Measurements from ENCODE around the gene MUC16. TPM values are rescaled to one million over a fixed set of nuclear protein-coding genes. Genes with fewer than 3 reads are reported as not detected.

Gene MUC16
- total and polyA plus RNA-seq, 2 donors from 2014 or later: 0.41 TPM; not detected in 1

- intact Hi-C loops (cut with DNase I): no loop called here
- FAIRE-seq: no peak
- Histone ChIP-seq H3K27ac (ENCODE audit: low read depth in 2 of 2, low read length in 2 of 2) (no peak overlapping the region), H3K4me1 (ENCODE audit: control insufficient read depth in 2 of 3, insufficient read depth in 2 of 3, low read depth in 1 of 3, low read length in 3 of 3) (no peaks in the 10 kb centered on the region), H3K9ac (ENCODE audit: low read length in 3 of 3) (no peak overlapping the region), H3K9me3 (ENCODE audit: control insufficient read depth in 2 of 3, insufficient read depth in 1 of 3, low read length in 3 of 3) (peaks cover 0 to 2% (median 0%) of the 10 kb centered on the region in 3 donors), H3K36me3 (ENCODE audit: control insufficient read depth in 2 of 3, insufficient read depth in 3 of 3, low read length in 3 of 3) (no peaks in the 10 kb centered on the region), H3K27me3 (ENCODE audit: control insufficient read depth, insufficient read depth, low read length) (no peaks in the 10 kb centered on the region), H3K4me3 (ENCODE audit: low read length in 3 of 3) (no peak overlapping the region)
- TF ChIP-seq, protein P1, sequence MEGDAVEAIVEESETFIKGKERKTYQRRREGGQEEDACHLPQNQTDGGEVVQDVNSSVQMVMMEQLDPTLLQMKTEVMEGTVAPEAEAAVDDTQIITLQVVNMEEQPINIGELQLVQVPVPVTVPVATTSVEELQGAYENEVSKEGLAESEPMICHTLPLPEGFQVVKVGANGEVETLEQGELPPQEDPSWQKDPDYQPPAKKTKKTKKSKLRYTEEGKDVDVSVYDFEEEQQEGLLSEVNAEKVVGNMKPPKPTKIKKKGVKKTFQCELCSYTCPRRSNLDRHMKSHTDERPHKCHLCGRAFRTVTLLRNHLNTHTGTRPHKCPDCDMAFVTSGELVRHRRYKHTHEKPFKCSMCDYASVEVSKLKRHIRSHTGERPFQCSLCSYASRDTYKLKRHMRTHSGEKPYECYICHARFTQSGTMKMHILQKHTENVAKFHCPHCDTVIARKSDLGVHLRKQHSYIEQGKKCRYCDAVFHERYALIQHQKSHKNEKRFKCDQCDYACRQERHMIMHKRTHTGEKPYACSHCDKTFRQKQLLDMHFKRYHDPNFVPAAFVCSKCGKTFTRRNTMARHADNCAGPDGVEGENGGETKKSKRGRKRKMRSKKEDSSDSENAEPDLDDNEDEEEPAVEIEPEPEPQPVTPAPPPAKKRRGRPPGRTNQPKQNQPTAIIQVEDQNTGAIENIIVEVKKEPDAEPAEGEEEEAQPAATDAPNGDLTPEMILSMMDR (IDR thresholded peaks at IDR 0.05; ENCODE audit: borderline replicate concordance, extremely low read depth, insufficient read depth): no peak
- no peak for DNase-seq
These were observed 36.5 kb upstream of the MUC16 start for GRCh38 chr19:9046694-9047093.

GRCh38 chr19:9044449-9044848 lies 34.2 kb upstream of the MUC16 start:
- no peaks in the 10 kb centered on the region for H3K36me3 ChIP-seq (ENCODE audit: control insufficient read depth in 2 of 3, insufficient read depth in 3 of 3, low read length in 3 of 3)
- TF ChIP-seq, protein P1 (IDR thresholded peaks at IDR 0.05; ENCODE audit: borderline replicate concordance, extremely low read depth, insufficient read depth): no peak
- H3K27me3 ChIP-seq (ENCODE audit: control insufficient read depth, insufficient read depth, low read length): no peaks in the 10 kb centered on the region
- no peak overlapping the region for H3K27ac ChIP-seq (ENCODE audit: low read depth in 2 of 2, low read length in 2 of 2)
- H3K9me3 ChIP-seq (ENCODE audit: control insufficient read depth in 2 of 3, insufficient read depth in 1 of 3, low read length in 3 of 3): no peaks in the 10 kb centered on the region
- no peak for DNase-seq
- H3K4me1 ChIP-seq (ENCODE audit: control insufficient read depth in 2 of 3, insufficient read depth in 2 of 3, low read depth in 1 of 3, low read length in 3 of 3): no peaks in the 10 kb centered on the region
- intact Hi-C loops (cut with DNase I): no loop called here
- no peak for FAIRE-seq
- no peak overlapping the region for H3K4me3 ChIP-seq (ENCODE audit: low read length in 3 of 3)
- H3K9ac ChIP-seq (ENCODE audit: low read length in 3 of 3): no peak overlapping the region

- H3K9me3 ChIP-seq (ENCODE audit: control insufficient read depth in 2 of 3, insufficient read depth in 1 of 3, low read length in 3 of 3): no peaks in the 10 kb centered on the region
- DNase-seq: no peak
- H3K36me3 ChIP-seq (ENCODE audit: control insufficient read depth in 2 of 3, insufficient read depth in 3 of 3, low read length in 3 of 3): no peaks in the 10 kb centered on the region
- H3K4me1 ChIP-seq (ENCODE audit: control insufficient read depth in 2 of 3, insufficient read depth in 2 of 3, low read depth in 1 of 3, low read length in 3 of 3): no peaks in the 10 kb centered on the region
- no peak overlapping the region for H3K27ac ChIP-seq (ENCODE audit: low read depth in 2 of 2, low read length in 2 of 2)
- no peak for FAIRE-seq
- H3K27me3 ChIP-seq (ENCODE audit: control insufficient read depth, insufficient read depth, low read length): no peaks in the 10 kb centered on the region
- H3K9ac ChIP-seq (ENCODE audit: low read length in 3 of 3): no peak overlapping the region
- no peak overlapping the region for H3K4me3 ChIP-seq (ENCODE audit: low read length in 3 of 3)
- intact Hi-C loops (cut with DNase I): no loop called here
- TF ChIP-seq, protein P1 (IDR thresholded peaks at IDR 0.05; ENCODE audit: borderline replicate concordance, extremely low read depth, insufficient read depth): no peak
These were observed 33.3 kb upstream of the MUC16 start for GRCh38 chr19:9043524-9043923.

DNA sequence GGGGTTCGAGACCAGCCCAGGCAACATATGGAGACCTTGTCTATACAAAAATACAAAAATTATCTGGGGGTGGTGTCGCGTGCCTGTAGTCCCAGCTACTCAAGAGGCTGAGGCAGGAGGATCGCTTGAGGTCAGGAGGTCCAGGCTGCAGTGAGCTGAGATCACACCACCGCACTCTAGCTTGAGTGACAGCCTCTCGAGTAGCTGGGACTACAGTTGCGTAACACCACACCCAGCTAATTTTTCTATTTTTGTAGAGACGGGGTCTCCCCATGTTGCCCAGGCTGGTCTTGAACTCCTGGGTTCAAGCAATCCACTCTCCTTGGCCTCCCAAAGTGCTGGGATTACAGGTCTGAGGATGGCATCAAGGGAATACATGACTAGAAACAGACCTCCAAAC lies 30.8 kb upstream of the MUC16 start:
- DNase-seq: no peak
- intact Hi-C loops (cut with DNase I): no loop called here
- TF ChIP-seq, protein P1 (IDR thresholded peaks at IDR 0.05; ENCODE audit: borderline replicate concordance, extremely low read depth, insufficient read depth): no peak
- H3K36me3 ChIP-seq (ENCODE audit: control insufficient read depth in 2 of 3, insufficient read depth in 3 of 3, low read length in 3 of 3): no peaks in the 10 kb centered on the region
- H3K4me3 ChIP-seq (ENCODE audit: low read length in 3 of 3): no peak overlapping the region
- no peak for FAIRE-seq
- H3K27me3 ChIP-seq (ENCODE audit: control insufficient read depth, insufficient read depth, low read length): no peaks in the 10 kb centered on the region
- H3K9ac ChIP-seq (ENCODE audit: low read length in 3 of 3): no peak overlapping the region
- H3K9me3 ChIP-seq (ENCODE audit: control insufficient read depth in 2 of 3, insufficient read depth in 1 of 3, low read length in 3 of 3): no peaks in the 10 kb centered on the region
- H3K27ac ChIP-seq (ENCODE audit: low read depth in 2 of 2, low read length in 2 of 2): no peak overlapping the region
- no peaks in the 10 kb centered on the region for H3K4me1 ChIP-seq (ENCODE audit: control insufficient read depth in 2 of 3, insufficient read depth in 2 of 3, low read depth in 1 of 3, low read length in 3 of 3)
